Lung (tissue), 12 donors: ENCODE results near the gene UPP2. TPM values are rescaled to one million over a fixed set of nuclear protein-coding genes. Genes with fewer than 3 reads are reported as not detected.

ENCODE experiments used
- ATAC-seq: fragments of 200-7000 bp; cut with Tn5 transposase; one replicate; pipeline ENCODE4 v1.9.1; 2020; ENCODE audit warnings: moderate number of reproducible peaks; ENCODE audit not compliant: insufficient read depth, low FRiP score
- DNase-seq, 3 donors: peaks; one replicate each; pipeline ENCODE4 v3.0.0-alpha.2; 2013 to 2017
- H3K27ac ChIP-seq, 2 donors: one replicate each; pipeline ENCODE4 v1.5.1; 2013; ENCODE audit warnings: mild to moderate bottlenecking in 2 of 2, moderate library complexity in 2 of 2, control low read depth in 1 of 2, inconsistent platforms in 1 of 2, low read depth in 1 of 2, low read length in 1 of 2
- H3K27me3 ChIP-seq, 3 donors: one replicate each; pipeline ENCODE4 v1.5.1; 2013; ENCODE audit warnings: low read length in 2 of 3; ENCODE audit not compliant: control insufficient read depth in 3 of 3, insufficient read depth in 3 of 3
- H3K36me3 ChIP-seq, 4 donors: one replicate each; pipeline ENCODE4 v1.5.1; 2013; ENCODE audit warnings: low read length in 4 of 4, mild to moderate bottlenecking in 1 of 4, moderate library complexity in 1 of 4; ENCODE audit not compliant: control insufficient read depth in 4 of 4, insufficient read depth in 4 of 4
- H3K4me1 ChIP-seq, 5 donors: one replicate each; pipeline ENCODE4 v1.5.1; 2013; ENCODE audit warnings: low read length in 5 of 5, mild to moderate bottlenecking in 2 of 5, moderate library complexity in 1 of 5; ENCODE audit not compliant: control insufficient read depth in 5 of 5, insufficient read depth in 5 of 5
- H3K4me3 ChIP-seq: one replicate; pipeline ENCODE4 v1.5.1; 2013; ENCODE audit warnings: mild to moderate bottlenecking, control low read depth, moderate library complexity
- H3K9ac ChIP-seq, 2 donors: one replicate each; pipeline ENCODE4 v1.5.1; 2013; ENCODE audit warnings: low read length in 2 of 2, control low read depth in 1 of 2; ENCODE audit not compliant: insufficient read depth in 1 of 2
- H3K9me3 ChIP-seq, 4 donors: one replicate each; pipeline ENCODE4 v1.5.1; 2013; ENCODE audit warnings: low read length in 3 of 4, mild to moderate bottlenecking in 1 of 4, moderate library complexity in 1 of 4; ENCODE audit not compliant: control insufficient read depth in 4 of 4, insufficient read depth in 3 of 4
- CTCF ChIP-seq: IDR thresholded peaks from 2 replicates; pipeline ENCODE4 v1.5.1; 2012; ENCODE audit warnings: mild to moderate bottlenecking; ENCODE audit errors: control extremely low read depth, extremely low read depth
- WGBS, 2 donors: extraction: QIAGEN DNeasy Blood & Tissue Kit; methylation state at CpG; one replicate each; pipeline ENCODE4 v1.1.7; 2013; 5-methylcytosine and 5-hydroxymethylcytosine counted together
- polyA plus RNA-seq, 2 donors: library from polyadenylated mRNA; stranded (reverse); fragments of 200-250 nt; gene quantifications; one replicate each; pipeline ENCODE4 v1.2.1, GENCODE V29; 2013
- total RNA-seq, 2 donors: library from RNA; depleted of rRNA in 1 of 2; stranded (reverse); fragments of >200 nt in 1 of 2; gene quantifications; one replicate each; pipeline ENCODE4 v1.2.1, GENCODE V29; 2014 to 2021
- donor health status: control.
- donor health status: control.
- donor health status: Bipolar disorder and iron deficiency.
- donor health status: healthy.
- donor health status: DM: yes; HTN: yes; CAD: no.

The UPP2 gene
- total and polyA plus RNA-seq, 4 donors = 0.01 TPM; not detected in 3

DNA sequence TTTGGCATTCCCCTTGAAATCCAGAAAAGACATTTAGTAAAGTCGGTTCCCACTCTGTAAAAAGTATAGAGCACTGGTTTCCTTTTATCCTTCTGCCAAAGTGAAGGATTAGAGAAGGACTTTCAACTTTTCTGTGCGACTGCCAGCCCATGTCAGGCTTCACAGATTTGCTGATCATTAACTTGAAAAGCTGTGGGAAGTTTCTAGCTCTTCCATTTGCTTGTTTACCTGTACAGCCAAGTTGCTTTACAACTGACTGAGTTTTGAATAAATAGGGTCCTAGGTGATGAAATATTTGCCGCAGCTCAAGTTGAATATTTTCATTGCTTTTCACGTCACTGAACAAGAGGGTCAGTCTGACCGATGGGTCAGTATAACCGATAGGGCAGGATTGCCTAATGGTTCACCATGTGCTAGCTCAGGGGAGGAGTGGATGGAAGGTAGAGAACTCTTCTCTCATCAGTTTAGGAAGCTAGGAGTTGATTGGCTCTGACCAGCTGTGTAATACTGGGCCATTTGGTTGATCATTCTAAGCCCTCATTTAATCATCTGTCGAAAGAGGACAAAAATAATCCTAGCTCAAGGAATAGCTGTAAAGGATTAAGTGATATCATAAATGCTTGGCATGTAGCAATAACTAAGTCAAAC, 30.4 kb downstream of the UPP2 start:
- Histone ChIP-seq H3K27ac (no peak overlapping the region), H3K27me3 (no peaks in the 10 kb centered on the region), H3K9me3 (no peaks in the 10 kb centered on the region), H3K4me3 (no peak overlapping the region), H3K4me1 (peaks cover 0 to 3% (median 0%) of the 10 kb centered on the region in 5 donors), H3K9ac (no peak overlapping the region), H3K36me3 (no peaks in the 10 kb centered on the region)
- DNase-seq = no peak
- WGBS, 2 donors = 79 to 88% methylated on average over 7 of the region's 7 CpGs
- ATAC-seq = no peak
- TF ChIP-seq CTCF = no peak

DNA sequence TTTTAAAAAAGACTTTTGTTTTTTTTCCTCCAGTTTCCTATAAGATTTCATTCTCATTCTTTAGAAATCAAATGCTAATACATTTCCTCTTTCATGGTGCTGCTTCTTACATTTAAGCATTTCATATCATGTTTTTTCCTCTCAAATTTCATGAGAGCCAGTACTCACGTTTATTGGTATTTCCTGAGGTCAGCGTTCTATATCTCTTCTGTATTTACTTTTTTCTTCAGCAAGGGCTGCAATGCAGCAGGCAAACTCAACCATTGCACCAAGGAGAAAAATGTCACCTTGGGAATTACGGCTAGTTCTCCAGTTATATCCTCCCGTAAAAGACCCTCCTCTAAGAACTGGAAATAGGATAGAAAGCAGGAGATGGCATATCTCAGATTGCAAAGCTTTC, 32.4 kb downstream of the UPP2 start:
- DNase-seq (no peak), ATAC-seq (no peak)
- Histone ChIP-seq H3K27me3 (no peaks in the 10 kb centered on the region), H3K9ac (no peak overlapping the region), H3K36me3 (no peaks in the 10 kb centered on the region), H3K9me3 (no peaks in the 10 kb centered on the region), H3K4me1 (peaks cover 0 to 3% (median 0%) of the 10 kb centered on the region in 5 donors), H3K27ac (no peak overlapping the region), H3K4me3 (no peak overlapping the region)
- TF ChIP-seq CTCF = no peak
- 54 to 66% methylated on average over 4 of the region's 4 CpGs for WGBS, 2 donors

DNA sequence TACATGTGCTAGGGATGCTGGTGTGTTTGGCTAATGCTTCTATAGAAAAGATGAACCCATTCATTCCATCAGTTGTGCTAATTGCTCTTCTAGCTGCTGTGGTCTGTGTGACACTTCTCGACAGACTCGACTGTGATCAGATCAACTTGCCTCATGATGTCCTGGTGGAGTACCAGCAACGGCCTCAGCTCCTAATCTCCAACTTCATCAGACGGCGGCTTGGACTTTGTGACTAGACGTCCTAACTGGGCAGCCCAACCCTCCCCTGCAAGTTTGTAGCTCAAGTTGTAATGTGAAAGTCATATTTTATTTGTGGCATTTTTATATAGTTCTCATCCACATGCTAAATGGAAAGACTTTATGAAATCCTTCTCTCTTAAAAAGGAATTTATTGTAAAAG, 33.0 kb downstream of the UPP2 start:
- H3K4me1 ChIP-seq = peaks cover 0 to 3% (median 0%) of the 10 kb centered on the region in 5 donors
- no peak overlapping the region for H3K4me3 ChIP-seq
- H3K9ac ChIP-seq = no peak overlapping the region
- H3K36me3 ChIP-seq = no peaks in the 10 kb centered on the region
- H3K27me3 ChIP-seq = no peaks in the 10 kb centered on the region
- DNase-seq (no peak), ATAC-seq (no peak)
- TF ChIP-seq CTCF = no peak
- no peak overlapping the region for H3K27ac ChIP-seq
- H3K9me3 ChIP-seq = no peaks in the 10 kb centered on the region
- WGBS, 2 donors = 89 to 92% methylated on average over 6 of the region's 6 CpGs

DNA sequence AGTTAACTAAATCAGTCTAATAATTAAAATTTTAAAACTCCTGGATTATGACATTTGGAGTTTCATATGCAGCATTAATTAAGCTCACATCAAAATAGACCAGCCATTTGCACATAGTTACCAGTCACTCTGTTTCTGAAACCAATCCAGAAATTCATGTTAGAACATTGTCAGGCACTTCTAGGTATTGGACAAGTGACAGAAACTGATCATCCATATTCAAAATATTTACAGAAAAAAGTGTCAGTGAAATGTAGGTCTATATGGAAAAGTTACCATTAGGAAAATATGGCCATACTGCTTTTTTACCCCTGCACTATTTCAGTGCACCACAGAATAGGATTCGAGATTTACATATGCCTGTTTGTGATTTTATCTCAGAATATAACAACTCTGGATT, 33.4 kb downstream of the UPP2 start:
- Histone ChIP-seq H3K9me3 (no peaks in the 10 kb centered on the region), H3K36me3 (no peaks in the 10 kb centered on the region), H3K4me3 (no peak overlapping the region), H3K27me3 (no peaks in the 10 kb centered on the region), H3K4me1 (peaks cover 0 to 3% (median 0%) of the 10 kb centered on the region in 5 donors), H3K27ac (no peak overlapping the region), H3K9ac (no peak overlapping the region)
- no peak for DNase-seq
- 84 to 98% methylated on average over 1 of the region's 1 CpG for WGBS, 2 donors
- TF ChIP-seq CTCF = no peak
- ATAC-seq = no peak
